H9 (cell line): Measurements from ENCODE around the gene ANAPC15. TPM values are rescaled to one million over a fixed set of nuclear protein-coding genes. Genes with fewer than 3 reads are reported as not detected.

Experiments
- DNase-seq: peaks from one replicate; pipeline ENCODE4 v3.0.0-alpha.2; 2017
- H2AFZ ChIP-seq: one replicate; pipeline ENCODE4 v1.6.1; 2013; ENCODE audit warnings: mild to moderate bottlenecking, low read length, control low read depth, moderate library complexity
- H2AK5ac ChIP-seq: 2 replicates; pipeline ENCODE4 v1.6.1; 2013; ENCODE audit warnings: low read length, control low read depth, mixed read lengths; ENCODE audit not compliant: insufficient read length
- H2BK120ac ChIP-seq: one replicate; pipeline ENCODE4 v1.6.1; 2013; ENCODE audit warnings: low read depth, mild to moderate bottlenecking, low read length, control low read depth, inconsistent platforms; ENCODE audit not compliant: poor library complexity, severe bottlenecking
- H2BK12ac ChIP-seq: 2 replicates; pipeline ENCODE4 v1.6.1; 2013; ENCODE audit warnings: low read length, control low read depth, mixed read lengths, low read depth; ENCODE audit not compliant: insufficient read length
- H2BK15ac ChIP-seq: 2 replicates; pipeline ENCODE4 v1.6.1; 2013; ENCODE audit warnings: low read depth, low read length, control low read depth
- H2BK20ac ChIP-seq: one replicate; pipeline ENCODE4 v1.6.1; 2013; ENCODE audit warnings: low read depth, mild to moderate bottlenecking, low read length, control low read depth, inconsistent platforms; ENCODE audit not compliant: poor library complexity, severe bottlenecking
- H2BK5ac ChIP-seq: 2 replicates; pipeline ENCODE4 v1.6.1; 2013; ENCODE audit warnings: low read length, control low read depth, mixed read lengths; ENCODE audit not compliant: insufficient read length
- H3K14ac ChIP-seq: 2 replicates; pipeline ENCODE4 v1.6.1; 2013; ENCODE audit warnings: low read length, control low read depth; ENCODE audit not compliant: insufficient read depth
- H3K18ac ChIP-seq: 2 replicates; pipeline ENCODE4 v1.6.1; 2013; ENCODE audit warnings: low read depth, mild to moderate bottlenecking, mixed read lengths, low read length, control low read depth; ENCODE audit not compliant: insufficient read length
- H3K23ac ChIP-seq: 2 replicates; pipeline ENCODE4 v1.6.1; 2013; ENCODE audit warnings: low read length, control low read depth, mixed read lengths, low read depth; ENCODE audit not compliant: insufficient read length
- H3K23me2 ChIP-seq: 2 replicates; pipeline ENCODE4 v1.6.1; 2013; ENCODE audit warnings: low read depth, mild to moderate bottlenecking, mixed read lengths, low read length, control low read depth; ENCODE audit not compliant: insufficient read length, poor library complexity, severe bottlenecking
- H3K27ac ChIP-seq: 2 replicates; pipeline ENCODE4 v1.5.1; 2013; ENCODE audit warnings: low read length, control low read depth, mixed read lengths, low read depth; ENCODE audit not compliant: insufficient read length
- H3K27me3 ChIP-seq: 2 replicates; pipeline ENCODE4 v1.6.1; 2013; ENCODE audit warnings: low read length, control low read depth, inconsistent platforms; ENCODE audit not compliant: insufficient read depth
- H3K4ac ChIP-seq: 2 replicates; pipeline ENCODE4 v1.6.1; 2013; ENCODE audit warnings: low read depth, mild to moderate bottlenecking, control low read depth, inconsistent platforms, low read length, moderate library complexity
- H3K4me1 ChIP-seq: 2 replicates; pipeline ENCODE4 v1.6.1; 2013; ENCODE audit warnings: low read length, control low read depth, inconsistent platforms; ENCODE audit not compliant: insufficient read depth
- H3K4me2 ChIP-seq: 2 replicates; pipeline ENCODE4 v1.6.1; 2013; ENCODE audit warnings: low read length, control low read depth, mixed read lengths; ENCODE audit not compliant: insufficient read length, insufficient read depth
- H3K56ac ChIP-seq: 2 replicates; pipeline ENCODE4 v1.6.1; 2013; ENCODE audit warnings: low read depth, mild to moderate bottlenecking, mixed read lengths, low read length, control low read depth; ENCODE audit not compliant: insufficient read length
- H3K79me1 ChIP-seq: 2 replicates; pipeline ENCODE4 v1.6.1; 2013; ENCODE audit warnings: low read depth, mild to moderate bottlenecking, moderate library complexity, low read length, control low read depth, inconsistent platforms; ENCODE audit not compliant: insufficient read depth, poor library complexity, severe bottlenecking
- H3K79me2 ChIP-seq: 2 replicates; pipeline ENCODE4 v1.6.1; 2013; ENCODE audit warnings: low read length, control low read depth, inconsistent platforms; ENCODE audit not compliant: insufficient read depth
- H3K9ac ChIP-seq: 2 replicates; pipeline ENCODE4 v1.6.1; 2013; ENCODE audit warnings: low read length, control low read depth, mixed read lengths; ENCODE audit not compliant: insufficient read length; ENCODE audit errors: extremely low read depth
- H3K9me3 ChIP-seq: one replicate; pipeline ENCODE4 v1.6.1; 2013; ENCODE audit warnings: low read depth, low read length, inconsistent platforms; ENCODE audit not compliant: control insufficient read depth
- H3T11ph ChIP-seq: one replicate; pipeline ENCODE4 v1.6.1; 2013; ENCODE audit warnings: mild to moderate bottlenecking, low read length, control low read depth, inconsistent platforms
- H4K20me1 ChIP-seq: one replicate; pipeline ENCODE4 v1.6.1; 2013; ENCODE audit not compliant: control insufficient read depth, insufficient read length, insufficient read depth
- H4K5ac ChIP-seq: 2 replicates; pipeline ENCODE4 v1.6.1; 2013; ENCODE audit warnings: low read depth, mild to moderate bottlenecking, mixed read lengths, low read length, control low read depth; ENCODE audit not compliant: insufficient read length
- H4K8ac ChIP-seq: replicated peaks from 2 replicates; pipeline ENCODE4 v1.6.1; 2013; ENCODE audit warnings: low read length, control low read depth, mixed read lengths, low read depth; ENCODE audit not compliant: insufficient read length
- H4K91ac ChIP-seq: 2 replicates; pipeline ENCODE4 v1.6.1; 2013; ENCODE audit warnings: low read depth, mild to moderate bottlenecking, moderate library complexity, mixed read lengths, low read length, control low read depth; ENCODE audit not compliant: insufficient read length
- H3K27ac Mint-ChIP-seq, 3 experiments: 2 replicates in 2 of 3; 3 replicates in 1 of 3; pipeline ENCODE4 v1.8.0; 2020 to 2021; ENCODE audit warnings: mixed read lengths in 3 of 3, mild to moderate bottlenecking in 1 of 3, moderate library complexity in 1 of 3
- H3K27me3 Mint-ChIP-seq: 2 replicates; pipeline ENCODE4 v1.8.0; 2021; ENCODE audit warnings: low read depth, mild to moderate bottlenecking, moderate library complexity, mixed read lengths
- H3K36me3 Mint-ChIP-seq, 3 experiments: 2 replicates in 2 of 3; 3 replicates in 1 of 3; pipeline ENCODE4 v1.8.0; 2020 to 2021; ENCODE audit warnings: low read depth in 3 of 3, mixed read lengths in 3 of 3; ENCODE audit not compliant: insufficient read depth in 1 of 3
- H3K4me1 Mint-ChIP-seq, 2 experiments: 2 replicates each; pipeline ENCODE4 v1.8.0; 2020; ENCODE audit warnings: mixed read lengths in 2 of 2
- H3K4me3 Mint-ChIP-seq, 2 experiments: 2 replicates in 1 of 2; 3 replicates in 1 of 2; pipeline ENCODE4 v1.8.0; 2020 to 2021; ENCODE audit warnings: mild to moderate bottlenecking in 2 of 2, mixed read lengths in 2 of 2, moderate library complexity in 1 of 2
- H3K9me3 Mint-ChIP-seq, 2 experiments: 2 replicates in 1 of 2; 3 replicates in 1 of 2; pipeline ENCODE4 v1.8.0; 2020; ENCODE audit warnings: mild to moderate bottlenecking in 2 of 2, mixed read lengths in 2 of 2, moderate library complexity in 1 of 2
- CTCF ChIP-seq: fragments of 200-600 bp; sonication (generic); conservative IDR thresholded peaks from 3 replicates; pipeline ENCODE4 v1.8.0; 2021; ENCODE audit warnings: antibody characterized with exemption, mild to moderate bottlenecking
- total RNA-seq: library from RNA; stranded (reverse); gene quantifications from 2 replicates; pipeline ENCODE4 v1.2.1, GENCODE V29; 2021

Gene ANAPC15
- total RNA-seq, 1 experiment from 2014 or later, result 72.6 TPM

- Mint-ChIP-seq H3K4me3 (no peak overlapping the region), H3K36me3 (peaks cover 1 to 26% (median 20%) of the 10 kb centered on the region in 3 experiments; a peak in 5 of 7 replicates), H3K27me3 (no peaks in the 10 kb centered on the region), H3K27ac (peak overlapping the region in 1 of 3 experiments; percentile 48; a peak in 1 of 7 replicates), H3K9me3 (no peaks in the 10 kb centered on the region), H3K4me1 (peaks cover 26 to 31% of the 10 kb centered on the region in 2 experiments)
- no peak overlapping the region for H2BK15ac ChIP-seq
- H2AFZ ChIP-seq, result no peak overlapping the region
- H4K8ac ChIP-seq, result no peak overlapping the region
- no peak overlapping the region for H2BK20ac ChIP-seq
- TF ChIP-seq CTCF, result no peak
- no peak overlapping the region for H3K14ac ChIP-seq
- no peak overlapping the region for H4K5ac ChIP-seq
- no peak overlapping the region for H2BK12ac ChIP-seq
- no peak overlapping the region for H3T11ph ChIP-seq
- no peaks in the 10 kb centered on the region for H3K27me3 ChIP-seq
- no peak overlapping the region for H3K18ac ChIP-seq
- no peak overlapping the region for H2AK5ac ChIP-seq
- H3K23me2 ChIP-seq, result no peaks in the 10 kb centered on the region
- peaks cover 4% of the 10 kb centered on the region for H3K79me1 ChIP-seq
- H3K4me1 ChIP-seq, result peaks cover 3% of the 10 kb centered on the region; the same call in 1 of the 2 replicates
- H3K79me2 ChIP-seq, result peaks cover 2% of the 10 kb centered on the region; the same call in 1 of the 2 replicates
- no peak overlapping the region for H3K23ac ChIP-seq
- H2BK120ac ChIP-seq, result no peak overlapping the region
- no peak for DNase-seq
- no peak overlapping the region for H3K9ac ChIP-seq
- no peak overlapping the region for H3K27ac ChIP-seq
- H4K91ac ChIP-seq, result no peak overlapping the region
- no peak overlapping the region for H2BK5ac ChIP-seq
- H3K4me2 ChIP-seq, result no peak overlapping the region
- H4K20me1 ChIP-seq, result no peaks in the 10 kb centered on the region
- H3K56ac ChIP-seq, result no peak overlapping the region
- no peaks in the 10 kb centered on the region for H3K9me3 ChIP-seq
- no peak overlapping the region for H3K4ac ChIP-seq
Observed at GRCh38 chr11:72067266-72067665, 45.2 kb downstream of the ANAPC15 start.
